ENCODE measurements around the gene PLEKHM3. TPM values are rescaled to one million over a fixed set of nuclear protein-coding genes. Genes with fewer than 3 reads are reported as not detected.

Gene PLEKHM3
- total and polyA plus RNA-seq, 2 of the 13 experiments (the other 11 are each of a cell fraction or from before 2014, with no cell fraction given), result 4.5 to 4.7 TPM

- no peak for TF ChIP-seq ZNF510 (CRISPR knock-in tag; IDR thresholded peaks at IDR 0.05; ENCODE audit: low read depth)
- peak; percentile 54; the same call in 1 of the 2 replicates for TF ChIP-seq ZNF12 (CRISPR knock-in tag; IDR thresholded peaks at IDR 0.05)
- peak; percentile 68; the same call in 1 of the 2 replicates for TF ChIP-seq IKZF5 (CRISPR knock-in tag; IDR thresholded peaks at IDR 0.05)
- TF ChIP-seq FOXO4 (CRISPR knock-in tag; conservative IDR thresholded peaks at IDR 0.05), result no peak
- no peak for TF ChIP-seq LBX2 (CRISPR knock-in tag; IDR thresholded peaks at IDR 0.05; ENCODE audit: borderline replicate concordance)
- TF ChIP-seq KDM2A (CRISPR knock-in tag; IDR thresholded peaks at IDR 0.05; ENCODE audit: borderline replicate concordance, low read depth), result no peak
- TF ChIP-seq ZNF605 (CRISPR knock-in tag; IDR thresholded peaks at IDR 0.05), result peak; percentile 34; the same call in 1 of the 2 replicates
- TF ChIP-seq IRF9 (CRISPR knock-in tag; IDR thresholded peaks at IDR 0.05; ENCODE audit: borderline replicate concordance), result no peak
- TF ChIP-seq TBX3 (IDR thresholded peaks at IDR 0.05; ENCODE audit: borderline replicate concordance), result no peak
- peak; percentile 84; the same call in 1 of the 2 replicates for TF ChIP-seq SMAD3 (CRISPR knock-in tag; IDR thresholded peaks at IDR 0.05)
- peak; percentile 44; the same call in 1 of the 2 replicates for TF ChIP-seq RXRA (CRISPR knock-in tag; IDR thresholded peaks at IDR 0.05)
- TF ChIP-seq ZNF775 (CRISPR knock-in tag; IDR thresholded peaks at IDR 0.05; ENCODE audit: borderline replicate concordance), result no peak
- TF ChIP-seq NAIF1 (CRISPR knock-in tag; IDR thresholded peaks at IDR 0.05; ENCODE audit: borderline replicate concordance), result no peak
- no peak for TF ChIP-seq ZNF546 (CRISPR knock-in tag; conservative IDR thresholded peaks at IDR 0.05)
- peak; percentile 96 for TF ChIP-seq CEBPB (IDR thresholded peaks at IDR 0.05; ENCODE audit: borderline replicate concordance, low read depth, low read length)
- no peak for TF ChIP-seq ZKSCAN8 (CRISPR knock-in tag; IDR thresholded peaks at IDR 0.05; ENCODE audit: borderline replicate concordance)
- TF ChIP-seq IKZF1 (IDR thresholded peaks at IDR 0.05), result no peak
- TF ChIP-seq RBFOX2 (IDR thresholded peaks at IDR 0.05; ENCODE audit: low read depth, low read length), result no peak
- no peak for TF ChIP-seq ZNF704 (CRISPR knock-in tag; IDR thresholded peaks at IDR 0.05; ENCODE audit: borderline replicate concordance)
- no peak for TF ChIP-seq ZNF713 (CRISPR knock-in tag; IDR thresholded peaks at IDR 0.05)
- no peak for TF ChIP-seq ZNF343 (CRISPR knock-in tag; IDR thresholded peaks at IDR 0.05)
- no peak for TF ChIP-seq PHF20 (CRISPR knock-in tag; IDR thresholded peaks at IDR 0.05)
- TF ChIP-seq ZNF296 (CRISPR knock-in tag; conservative IDR thresholded peaks at IDR 0.05), result no peak
- TF ChIP-seq ZFP36L1 (CRISPR knock-in tag; IDR thresholded peaks at IDR 0.05), result no peak
- 0 out of 2 replicates have a peak, but pooled peaks have one; percentile 47 for TF ChIP-seq GFI1 (CRISPR knock-in tag; IDR thresholded peaks at IDR 0.05; ENCODE audit: borderline replicate concordance)
- no peak for TF ChIP-seq ZFP36 (IDR thresholded peaks at IDR 0.05; ENCODE audit: borderline replicate concordance, low read depth, low read length, partially characterized antibody)
- TF ChIP-seq PHF5A (CRISPR knock-in tag; IDR thresholded peaks at IDR 0.05; ENCODE audit: low read depth, unreplicated experiment), result no peak
Observed at GRCh38 chr2:208031608-208032019, 6.3 kb upstream of the PLEKHM3 start (continued).

Measured in HepG2 (cell line).